ENCODE data around the gene ZNF324. TPM values are rescaled to one million over a fixed set of nuclear protein-coding genes. Genes with fewer than 3 reads are reported as not detected.

ZNF324 gene
- total and polyA plus RNA-seq, 9 of the 15 experiments (the other 6 are each of a cell fraction or from before 2014, with no cell fraction given), result 0.92 to 16.4 (median 5.3) TPM

DNA sequence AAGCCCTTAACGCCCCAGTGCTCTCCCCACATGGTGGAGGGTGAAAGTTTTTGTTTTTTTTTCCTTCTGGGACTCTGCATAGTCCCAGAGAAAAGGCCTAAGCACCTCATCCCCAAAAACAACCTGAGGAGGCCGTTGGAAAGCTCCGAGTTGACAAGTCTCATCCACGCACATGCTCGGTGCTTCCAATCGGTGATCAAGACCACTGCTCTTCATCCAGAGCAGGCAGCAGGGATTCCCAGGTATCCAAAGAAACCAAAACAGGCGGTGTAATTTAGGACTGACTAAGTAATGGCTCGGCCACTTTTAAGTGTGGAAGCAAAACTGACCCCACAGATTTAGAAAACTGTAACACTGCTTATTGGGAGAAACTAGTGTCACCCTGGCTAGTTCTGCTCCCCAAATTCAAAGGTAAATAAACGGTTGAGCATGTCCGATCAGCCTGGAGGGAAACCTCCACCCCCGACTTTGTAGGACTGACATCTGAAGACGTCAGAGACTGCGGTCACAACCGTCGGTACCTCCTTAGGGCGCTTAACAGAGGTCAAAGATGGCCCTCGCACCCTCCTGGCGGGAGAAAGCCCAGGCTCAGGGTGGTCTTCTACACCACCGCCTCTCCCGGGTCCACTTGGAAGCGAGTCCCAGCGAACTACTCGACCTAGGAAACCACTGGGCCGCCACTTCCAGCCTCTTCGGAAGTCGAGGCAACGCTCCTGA is 8.3 kb downstream of the ZNF324 start (continued):
- TF ChIP-seq, protein P1, sequence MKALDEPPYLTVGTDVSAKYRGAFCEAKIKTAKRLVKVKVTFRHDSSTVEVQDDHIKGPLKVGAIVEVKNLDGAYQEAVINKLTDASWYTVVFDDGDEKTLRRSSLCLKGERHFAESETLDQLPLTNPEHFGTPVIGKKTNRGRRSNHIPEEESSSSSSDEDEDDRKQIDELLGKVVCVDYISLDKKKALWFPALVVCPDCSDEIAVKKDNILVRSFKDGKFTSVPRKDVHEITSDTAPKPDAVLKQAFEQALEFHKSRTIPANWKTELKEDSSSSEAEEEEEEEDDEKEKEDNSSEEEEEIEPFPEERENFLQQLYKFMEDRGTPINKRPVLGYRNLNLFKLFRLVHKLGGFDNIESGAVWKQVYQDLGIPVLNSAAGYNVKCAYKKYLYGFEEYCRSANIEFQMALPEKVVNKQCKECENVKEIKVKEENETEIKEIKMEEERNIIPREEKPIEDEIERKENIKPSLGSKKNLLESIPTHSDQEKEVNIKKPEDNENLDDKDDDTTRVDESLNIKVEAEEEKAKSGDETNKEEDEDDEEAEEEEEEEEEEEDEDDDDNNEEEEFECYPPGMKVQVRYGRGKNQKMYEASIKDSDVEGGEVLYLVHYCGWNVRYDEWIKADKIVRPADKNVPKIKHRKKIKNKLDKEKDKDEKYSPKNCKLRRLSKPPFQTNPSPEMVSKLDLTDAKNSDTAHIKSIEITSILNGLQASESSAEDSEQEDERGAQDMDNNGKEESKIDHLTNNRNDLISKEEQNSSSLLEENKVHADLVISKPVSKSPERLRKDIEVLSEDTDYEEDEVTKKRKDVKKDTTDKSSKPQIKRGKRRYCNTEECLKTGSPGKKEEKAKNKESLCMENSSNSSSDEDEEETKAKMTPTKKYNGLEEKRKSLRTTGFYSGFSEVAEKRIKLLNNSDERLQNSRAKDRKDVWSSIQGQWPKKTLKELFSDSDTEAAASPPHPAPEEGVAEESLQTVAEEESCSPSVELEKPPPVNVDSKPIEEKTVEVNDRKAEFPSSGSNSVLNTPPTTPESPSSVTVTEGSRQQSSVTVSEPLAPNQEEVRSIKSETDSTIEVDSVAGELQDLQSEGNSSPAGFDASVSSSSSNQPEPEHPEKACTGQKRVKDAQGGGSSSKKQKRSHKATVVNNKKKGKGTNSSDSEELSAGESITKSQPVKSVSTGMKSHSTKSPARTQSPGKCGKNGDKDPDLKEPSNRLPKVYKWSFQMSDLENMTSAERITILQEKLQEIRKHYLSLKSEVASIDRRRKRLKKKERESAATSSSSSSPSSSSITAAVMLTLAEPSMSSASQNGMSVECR (CRISPR knock-in tag; IDR thresholded peaks at IDR 0.05), result no peak
- no peak for TF ChIP-seq TSHZ1 (CRISPR knock-in tag; IDR thresholded peaks at IDR 0.05)
- TF ChIP-seq PML (IDR thresholded peaks at IDR 0.05; ENCODE audit: low read length), result peak; percentile 11; the same call in 1 of the 2 replicates
- TF ChIP-seq SMC3 (conservative IDR thresholded peaks at IDR 0.05; ENCODE audit: insufficient read depth, low read depth, low read length), result no peak
- TF ChIP-seq ETS2 (tag; IDR thresholded peaks at IDR 0.05; ENCODE audit: borderline replicate concordance, poor library complexity, severe bottlenecking), result no peak
- TF ChIP-seq TEAD2 (tag; IDR thresholded peaks at IDR 0.05), result no peak
- no peak for TF ChIP-seq CBFB (CRISPR knock-in tag; IDR thresholded peaks at IDR 0.05)
- no peak for TF ChIP-seq PTBP1 (IDR thresholded peaks at IDR 0.05; ENCODE audit: low read depth, low read length)
- no peak for TF ChIP-seq ZBTB9 (CRISPR knock-in tag; IDR thresholded peaks at IDR 0.05)
- TF ChIP-seq ARID2 (IDR thresholded peaks at IDR 0.05), result no peak
- no peak for TF ChIP-seq HOXB6 (CRISPR knock-in tag; IDR thresholded peaks at IDR 0.05; ENCODE audit: borderline replicate concordance)
- no peak for TF ChIP-seq MCM7 (IDR thresholded peaks at IDR 0.05)
- no peak for TF ChIP-seq TAL1 (IDR thresholded peaks at IDR 0.05)
- TF ChIP-seq CHD4 (IDR thresholded peaks at IDR 0.05; ENCODE audit: insufficient read depth, insufficient replicate concordance, low read depth, low read length, poor library complexity, severe bottlenecking), result no peak
- no peak for TF ChIP-seq SP2 (IDR thresholded peaks at IDR 0.05; ENCODE audit: extremely low read depth, low read depth, low read length, poor library complexity, severe bottlenecking)

Measured in K562 (cell line).